Right renal cortex interstitium (tissue), 3 donors: Measurements from ENCODE around the gene IP6K1. TPM values are rescaled to one million over a fixed set of nuclear protein-coding genes. Genes with fewer than 3 reads are reported as not detected.
"Not testable (repeated sequence)": the region's sequence is repeated elsewhere in the genome, so short reads cannot be mapped to it uniquely, and the experiment has no call there.

Experiments used
- DNase-seq, 3 donors: peaks; one replicate each; pipeline ENCODE4 v3.0.0-alpha.2; 2013; ENCODE audit warnings: low read depth in 3 of 3, low spot score in 2 of 3
- polyA plus RNA-seq, 3 donors: library from polyadenylated mRNA; unstranded; fragments of 120-200 nt; gene quantifications; one replicate each; pipeline ENCODE4 v1.2.1, GENCODE V29; 2013; ENCODE audit not compliant: insufficient read length in 3 of 3

IP6K1 gene
- polyA plus RNA-seq, 3 donors, result 52.5 to 60.9 (median 55.7) TPM

DNA sequence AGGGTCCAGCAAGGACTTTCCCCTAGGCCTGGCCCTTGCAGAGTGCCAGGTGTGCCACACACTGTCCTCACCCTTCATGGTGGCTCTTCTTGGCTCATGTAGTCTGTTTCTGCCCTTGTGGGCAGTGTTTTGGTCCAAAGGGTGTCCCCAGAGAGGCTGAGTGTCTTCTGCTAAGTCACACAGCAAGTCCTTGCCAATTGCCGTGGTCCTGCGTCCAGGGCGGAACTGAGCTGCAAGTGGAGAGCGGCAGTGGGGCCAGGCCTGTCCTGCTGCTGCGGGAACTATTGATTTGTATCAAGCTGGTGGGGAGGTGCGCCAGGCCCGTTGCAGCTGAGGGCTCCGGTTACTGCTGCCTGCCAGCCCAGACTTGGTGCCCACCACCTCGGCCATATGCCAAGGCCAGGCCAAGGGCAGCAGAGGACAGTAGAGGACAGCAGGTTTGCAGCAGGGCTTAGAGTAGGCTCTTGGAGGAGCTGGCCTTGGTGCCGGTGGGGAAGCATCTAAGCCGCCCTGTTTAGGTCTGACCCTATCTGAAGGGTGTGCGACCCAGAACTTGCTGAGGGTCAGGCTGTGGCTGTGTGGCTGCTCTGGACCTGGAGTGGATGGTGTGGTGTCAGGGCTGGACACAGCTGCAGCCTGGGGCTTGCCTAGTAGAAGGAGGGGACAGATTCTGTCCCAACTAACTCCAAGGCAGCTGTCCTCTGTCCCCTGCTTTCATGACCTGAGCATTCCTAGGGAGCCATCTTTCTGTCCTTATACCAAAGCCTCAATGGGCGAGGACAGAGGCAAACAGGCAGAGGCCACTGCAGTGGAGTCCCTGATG lies 71.4 kb downstream of the IP6K1 start:
- DNase-seq, result no peak

DNA sequence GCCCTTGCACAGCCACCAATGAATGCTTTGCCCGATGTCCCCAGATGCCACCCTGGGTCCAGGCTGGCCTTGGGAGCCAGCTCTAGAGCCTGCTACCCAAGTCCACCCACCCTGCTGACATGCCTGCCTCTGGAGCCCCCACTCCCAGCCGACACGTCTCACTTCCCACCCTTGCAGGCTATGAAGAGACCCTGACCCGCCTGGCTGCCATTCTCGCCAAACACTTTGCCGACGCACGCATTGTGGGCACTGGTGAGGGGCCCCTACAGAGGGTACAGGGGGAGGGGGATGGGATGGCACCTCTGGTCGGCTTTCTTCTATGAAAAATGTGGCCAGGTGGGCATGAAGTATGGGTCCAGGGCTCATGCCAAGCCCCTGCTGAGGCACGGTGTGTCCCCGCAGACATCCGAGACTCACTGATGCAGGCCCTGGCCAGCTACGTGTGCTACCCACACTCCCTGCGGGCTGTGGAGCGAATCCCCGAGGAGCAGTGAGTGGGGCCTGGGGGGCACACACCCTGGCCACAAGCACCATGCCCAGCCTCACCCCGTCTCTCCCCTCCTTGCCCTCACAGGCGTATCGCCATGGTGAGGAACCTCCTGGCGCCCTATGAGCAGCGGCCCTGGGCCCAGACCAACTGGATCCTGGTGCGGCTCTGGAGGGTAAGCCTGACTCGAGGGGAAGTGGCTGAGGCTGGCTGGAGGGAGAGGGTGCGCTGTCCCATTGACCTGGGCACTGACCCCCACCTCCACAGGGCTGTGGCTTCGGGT lies 72.8 kb downstream of the IP6K1 start:
- DNase-seq, result no peak

DNA sequence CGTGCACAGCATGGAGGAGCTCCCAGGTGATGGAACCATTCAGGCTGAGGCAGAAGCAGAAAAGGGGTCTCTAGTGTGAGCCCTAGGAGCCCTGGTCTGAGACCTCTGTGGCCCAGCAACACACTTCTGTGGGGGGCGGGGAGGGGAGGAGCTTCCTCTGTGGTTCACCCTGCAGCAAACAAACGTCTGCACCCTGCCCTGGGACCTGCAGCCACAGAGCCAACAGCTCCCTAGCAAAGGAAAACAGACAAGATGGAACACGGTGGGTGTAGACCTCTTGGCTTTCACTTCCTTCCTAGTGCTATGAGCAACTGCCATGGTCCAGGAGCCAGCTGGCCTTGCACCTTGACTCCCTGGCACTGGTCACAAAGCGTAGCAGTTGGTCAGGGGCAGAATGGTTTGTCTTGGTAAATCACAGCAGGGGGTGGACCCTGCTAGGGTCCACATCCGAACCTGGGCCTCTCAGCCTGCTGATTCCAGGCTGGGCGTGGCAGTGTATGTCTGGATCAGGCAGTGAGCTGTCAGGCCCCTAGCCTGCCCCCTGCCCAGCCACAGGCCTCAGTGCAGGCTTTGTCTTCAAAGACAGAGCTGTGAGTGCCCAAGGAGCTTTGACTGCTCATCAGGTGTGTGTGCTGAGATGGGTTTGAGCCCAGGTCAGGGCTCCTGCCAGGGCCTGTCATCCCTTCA lies 73.6 kb downstream of the IP6K1 start:
- no peak for DNase-seq

DNA sequence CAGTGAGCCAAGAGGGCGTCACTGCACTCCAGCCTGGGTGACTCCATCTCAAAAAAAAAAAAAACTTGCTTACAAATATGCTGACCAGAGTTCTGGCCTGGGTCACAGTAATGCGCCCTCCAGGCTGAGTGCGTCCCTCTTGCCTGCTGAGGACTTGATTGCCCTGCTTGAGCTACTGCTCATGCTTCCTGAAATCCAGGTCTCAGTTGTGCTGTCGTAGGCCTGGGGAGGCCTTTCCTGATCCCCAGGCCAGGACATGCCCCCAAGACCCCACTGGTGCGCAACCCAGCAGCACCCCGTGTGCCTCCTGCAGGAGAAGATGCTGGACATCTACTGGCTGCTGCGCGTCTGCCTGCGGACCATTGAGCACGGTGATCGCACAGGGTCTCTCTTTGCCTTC lies 74.2 kb downstream of the IP6K1 start:
- DNase-seq, result no peak

DNA sequence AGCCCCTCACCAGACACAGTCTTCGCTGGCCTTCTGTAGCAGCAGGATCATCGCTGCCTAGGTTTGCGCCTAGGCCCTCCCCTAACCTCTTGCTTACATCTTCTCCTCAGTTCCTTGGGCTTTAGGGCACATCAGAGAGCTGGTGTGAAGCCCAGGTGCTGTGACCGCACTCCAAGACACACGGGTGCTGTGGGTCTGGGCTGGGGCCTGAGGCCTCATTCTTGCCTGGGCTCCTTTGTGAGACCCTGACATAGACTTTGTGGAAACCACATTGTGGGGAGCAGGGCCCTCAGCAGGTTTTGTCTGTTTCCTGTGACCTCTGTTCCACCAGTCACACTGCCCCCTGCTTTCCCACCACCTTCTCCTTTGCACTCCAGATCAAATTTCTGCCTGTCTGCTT lies 74.9 kb downstream of the IP6K1 start:
- no peak for DNase-seq

DNA sequence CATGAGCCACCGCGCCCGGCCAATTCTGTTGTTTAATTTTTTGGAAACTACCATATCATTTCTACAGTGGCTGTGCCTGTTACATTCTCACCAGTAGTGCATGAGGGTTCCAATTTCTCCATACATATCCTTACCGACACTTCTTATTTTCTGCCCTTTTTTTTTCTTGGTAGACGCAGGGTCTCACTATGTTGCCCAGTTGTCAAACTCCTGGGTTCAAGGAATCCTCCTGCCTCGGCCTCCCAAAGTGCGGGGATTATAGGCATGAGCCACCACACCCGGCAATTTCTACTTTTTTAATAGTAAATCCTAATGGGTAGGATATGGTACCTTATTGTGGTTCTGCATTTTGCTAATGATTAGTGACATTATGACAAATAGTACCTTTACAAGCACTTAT lies 76.5 kb downstream of the IP6K1 start:
- DNase-seq, result no peak

DNA sequence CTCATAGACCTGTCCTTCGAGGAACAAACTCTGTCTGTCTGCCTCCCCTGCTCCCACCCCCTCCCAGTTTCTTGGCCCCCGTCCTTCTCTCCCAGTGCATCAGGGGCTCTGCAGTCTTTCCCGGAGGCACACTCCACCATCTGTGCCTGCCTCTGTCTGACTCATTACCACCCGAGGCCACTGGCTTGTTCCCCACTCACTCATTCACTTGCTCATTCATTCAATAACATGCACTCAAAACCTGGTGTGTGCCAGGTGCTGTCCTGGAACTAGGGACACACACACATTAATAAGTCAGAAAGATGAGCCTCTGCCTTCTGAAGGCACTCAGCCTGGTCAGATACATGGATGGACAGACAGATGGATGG lies 79.2 kb downstream of the IP6K1 start:
- no peak for DNase-seq

DNA sequence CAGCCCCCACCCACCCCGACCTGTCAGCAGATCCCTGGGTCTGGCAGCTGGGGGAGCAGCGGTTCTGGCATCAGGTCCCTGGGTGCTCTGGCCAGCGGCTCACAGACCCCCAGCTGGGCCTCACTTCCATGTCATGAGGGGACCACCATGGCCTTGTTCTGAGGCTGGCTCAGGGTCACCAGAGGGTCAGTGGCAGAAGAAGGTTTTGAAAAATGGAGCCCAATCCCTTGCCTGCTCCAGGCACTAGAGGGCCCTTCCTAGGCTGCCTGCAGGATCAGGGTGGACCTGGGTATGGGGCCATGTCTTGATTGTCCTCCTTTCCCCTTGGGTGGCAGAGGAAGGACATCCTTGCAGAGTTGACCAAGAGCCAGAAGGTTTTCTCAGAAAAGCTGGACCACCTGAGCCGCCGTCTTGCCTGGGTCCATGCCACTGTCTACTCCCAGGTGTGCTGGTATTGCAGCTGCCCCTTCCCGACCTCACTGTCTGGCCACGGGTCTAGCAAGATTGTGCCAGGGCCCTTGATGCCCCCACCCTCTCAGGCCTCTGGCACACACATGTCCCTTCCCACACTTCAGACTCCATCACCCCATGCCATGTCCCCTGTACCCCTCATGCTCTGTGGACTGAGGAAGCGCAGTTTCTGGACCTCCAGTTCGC lies 79.8 kb downstream of the IP6K1 start:
- no peak for DNase-seq

DNA sequence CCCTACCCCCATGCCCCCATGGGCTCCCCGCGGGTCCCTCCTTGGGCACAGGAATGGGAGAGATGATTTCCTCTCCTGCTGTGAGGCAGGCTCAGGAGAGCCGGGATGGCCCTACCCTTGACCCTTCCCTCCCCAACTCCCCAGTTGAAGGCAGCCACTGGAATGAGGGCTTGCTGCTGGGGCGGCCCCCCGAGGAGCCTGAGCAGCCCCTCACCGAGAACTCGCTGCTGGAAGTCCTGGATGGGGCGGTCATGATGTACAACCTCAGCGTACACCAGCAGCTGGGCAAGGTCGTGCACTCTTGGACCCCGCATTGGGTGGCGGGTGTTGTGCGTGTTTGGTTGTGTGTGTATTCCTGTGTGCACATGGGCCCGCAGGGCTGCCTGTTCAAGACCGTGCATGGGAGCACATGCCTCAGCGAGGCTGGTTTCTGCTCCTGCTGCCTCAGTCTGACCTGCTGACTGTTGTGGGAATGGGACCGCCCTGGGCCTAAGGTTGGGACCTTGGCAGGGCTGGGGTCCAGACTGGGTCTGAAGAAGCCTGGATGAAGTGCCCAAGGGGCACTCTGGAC lies 80.9 kb downstream of the IP6K1 start:
- no peak for DNase-seq

DNA sequence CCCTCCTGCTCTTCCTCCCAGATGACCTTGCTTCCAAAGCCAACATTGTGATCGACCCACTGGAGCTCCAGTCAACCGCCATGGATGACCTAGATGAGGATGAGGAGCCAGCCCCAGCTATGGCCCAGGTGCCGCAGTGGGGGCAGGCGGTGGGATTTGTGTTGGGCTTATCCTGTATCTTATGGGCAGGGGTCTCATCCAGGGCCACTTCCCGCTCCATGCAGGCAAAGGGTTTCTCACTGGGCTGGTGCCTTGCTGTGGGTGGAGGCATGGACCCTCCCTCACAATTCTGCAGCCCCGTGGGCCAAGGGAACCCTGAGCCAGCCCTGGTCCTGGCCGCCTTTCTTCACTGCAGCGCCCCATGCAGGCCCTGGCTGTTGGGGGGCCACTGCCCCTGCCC lies 81.7 kb downstream of the IP6K1 start:
- DNase-seq, result no peak

DNA sequence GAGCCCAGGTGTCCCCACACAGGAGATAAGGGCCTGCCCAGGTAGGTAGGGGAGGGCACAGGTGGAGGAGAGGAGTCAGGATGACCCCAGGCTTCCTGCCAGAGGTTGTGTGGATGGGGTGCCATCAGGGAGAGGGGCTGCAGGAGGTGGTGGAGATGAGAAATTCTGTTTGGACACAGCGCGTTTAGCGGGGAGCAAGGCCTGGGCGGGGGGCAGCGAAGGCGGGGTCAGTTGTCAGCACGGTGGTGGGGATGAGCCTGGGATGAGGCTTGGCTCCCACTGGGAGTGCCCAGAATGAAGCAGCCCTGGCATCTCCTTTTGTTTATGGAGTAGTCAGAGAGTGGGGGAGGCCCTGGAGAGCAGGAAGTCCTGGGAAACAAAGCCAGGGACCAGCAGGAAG lies 82.4 kb downstream of the IP6K1 start:
- DNase-seq, result no peak

DNA sequence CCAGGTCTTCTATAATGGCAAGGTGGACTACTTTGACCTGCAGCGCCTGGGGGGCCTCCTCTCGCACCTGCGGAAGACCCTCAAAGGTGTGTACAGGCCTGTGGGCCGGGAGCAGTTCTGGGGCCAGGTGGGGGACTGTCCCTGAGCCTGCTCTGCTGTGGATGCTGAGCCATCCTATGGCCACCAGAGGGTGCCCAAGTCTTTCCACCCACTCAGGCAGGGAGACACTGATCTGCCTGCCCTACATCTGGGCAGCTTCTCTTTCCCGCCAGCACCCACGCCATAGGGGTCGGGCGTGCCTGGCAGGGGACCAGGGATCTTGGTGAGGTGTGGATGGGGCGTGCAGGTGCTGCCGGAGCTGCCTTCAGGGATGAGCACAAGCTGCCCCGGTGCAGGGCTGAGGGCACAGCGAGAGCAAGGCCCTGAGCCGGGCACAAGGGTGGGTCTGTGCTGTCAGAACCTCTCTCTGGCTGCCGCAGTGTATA lies 82.9 kb downstream of the IP6K1 start:
- DNase-seq, result no peak

DNA sequence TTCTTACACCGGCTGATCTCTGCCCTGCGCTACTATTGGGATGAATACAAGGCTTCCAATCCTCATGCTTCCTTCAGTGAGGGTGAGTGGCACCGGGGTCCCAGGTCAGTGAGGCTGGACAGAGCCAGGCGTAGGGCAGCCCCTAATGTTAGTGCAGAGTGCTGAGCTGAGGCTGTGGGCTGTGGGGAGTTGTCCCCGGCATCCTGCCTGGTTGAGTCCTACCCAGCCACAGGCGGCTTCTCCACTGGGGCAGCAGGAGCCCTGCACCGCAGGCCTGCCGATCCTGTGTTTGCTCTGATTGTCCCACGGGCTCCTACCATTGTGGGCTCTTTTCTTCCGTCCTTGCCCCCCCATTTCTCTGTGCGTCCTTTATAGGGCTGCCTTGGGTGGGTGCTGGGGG lies 83.7 kb downstream of the IP6K1 start:
- DNase-seq, result no peak

DNA sequence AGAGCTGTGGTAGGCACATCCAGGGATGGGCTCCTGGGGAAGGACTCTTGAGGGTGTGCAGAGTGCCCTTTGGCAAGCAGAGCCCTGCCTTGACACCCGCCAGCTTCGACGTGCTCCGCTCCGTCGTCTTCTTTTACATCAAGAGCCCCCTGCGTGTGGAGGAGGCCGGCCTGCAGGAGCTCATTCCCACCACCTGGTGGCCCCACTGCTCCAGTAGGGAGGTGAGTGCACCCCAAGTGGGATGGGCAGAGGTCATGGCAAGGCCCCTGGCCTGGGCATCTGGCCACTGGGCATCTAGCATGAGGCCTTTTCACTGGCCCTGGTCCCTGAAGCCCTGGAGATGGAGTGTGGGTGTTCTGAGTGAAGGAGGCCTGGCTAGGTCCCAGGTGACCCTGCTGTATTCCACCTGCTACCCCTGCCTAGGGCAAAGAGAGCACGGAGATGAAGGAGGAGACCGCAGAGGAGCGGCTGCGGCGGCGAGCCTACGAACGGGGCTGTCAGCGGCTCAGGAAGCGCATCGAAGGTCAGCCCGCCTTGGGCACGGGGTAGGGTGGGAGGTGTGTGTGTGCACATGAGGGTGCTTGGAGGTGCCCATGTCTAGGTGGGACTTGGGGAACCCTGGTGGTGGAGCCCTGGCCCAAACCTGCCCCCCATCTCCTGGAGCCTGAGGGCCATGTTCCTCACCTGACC lies 84.8 kb downstream of the IP6K1 start:
- DNase-seq, result no peak

DNA sequence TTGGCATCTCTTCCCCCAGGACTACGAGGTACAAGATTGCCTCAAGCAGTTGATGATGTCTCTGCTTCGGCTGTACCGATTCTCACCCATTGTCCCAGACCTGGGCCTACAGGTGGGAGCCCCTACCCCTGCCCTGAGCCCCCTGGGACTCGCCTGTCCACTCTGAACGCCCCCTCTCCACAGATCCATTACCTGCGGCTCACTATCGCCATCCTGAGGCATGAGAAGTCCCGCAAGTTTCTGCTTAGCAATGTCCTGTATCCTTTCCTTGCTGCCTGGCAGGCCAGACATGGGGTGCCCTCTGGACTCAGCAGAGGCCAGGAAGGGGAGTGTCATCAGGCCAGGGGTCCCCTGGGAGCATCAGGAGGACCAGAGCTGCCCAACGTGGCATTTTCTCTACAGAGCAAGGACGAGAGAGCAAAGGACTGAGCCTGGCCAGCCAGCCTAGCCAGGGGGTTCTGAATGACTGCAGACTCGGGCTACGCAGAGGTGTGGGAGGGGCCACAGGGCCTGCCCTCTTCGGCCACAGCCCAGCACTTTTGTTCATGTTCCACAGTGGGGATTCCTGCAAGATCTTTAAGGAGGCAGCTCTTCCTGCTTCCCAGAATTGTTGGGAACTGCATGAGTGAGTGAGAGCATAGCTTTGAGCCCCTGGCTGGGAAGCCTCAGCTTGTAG lies 85.8 kb downstream of the IP6K1 start:
- DNase-seq, result no peak

DNA sequence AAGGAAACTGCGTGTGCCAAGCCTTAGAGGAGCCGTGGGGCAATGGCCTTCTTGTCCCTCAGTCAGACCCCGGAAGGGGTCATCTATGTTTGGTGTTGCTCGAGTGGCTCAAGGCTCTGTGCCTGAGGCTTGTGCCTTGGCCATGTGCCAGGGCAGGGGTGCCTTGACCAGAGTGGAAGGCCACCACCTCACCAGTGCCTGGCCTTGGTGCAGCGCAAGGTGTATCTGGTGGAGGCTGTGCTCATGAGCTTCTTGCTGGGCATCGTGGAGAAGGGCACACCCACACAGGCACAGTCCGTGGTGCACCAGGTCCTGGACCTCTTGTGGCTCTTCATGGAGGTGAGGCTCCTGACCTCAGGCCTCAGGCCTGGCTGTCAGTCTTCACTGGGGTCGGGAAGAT lies 86.3 kb downstream of the IP6K1 start:
- no peak for DNase-seq

DNA sequence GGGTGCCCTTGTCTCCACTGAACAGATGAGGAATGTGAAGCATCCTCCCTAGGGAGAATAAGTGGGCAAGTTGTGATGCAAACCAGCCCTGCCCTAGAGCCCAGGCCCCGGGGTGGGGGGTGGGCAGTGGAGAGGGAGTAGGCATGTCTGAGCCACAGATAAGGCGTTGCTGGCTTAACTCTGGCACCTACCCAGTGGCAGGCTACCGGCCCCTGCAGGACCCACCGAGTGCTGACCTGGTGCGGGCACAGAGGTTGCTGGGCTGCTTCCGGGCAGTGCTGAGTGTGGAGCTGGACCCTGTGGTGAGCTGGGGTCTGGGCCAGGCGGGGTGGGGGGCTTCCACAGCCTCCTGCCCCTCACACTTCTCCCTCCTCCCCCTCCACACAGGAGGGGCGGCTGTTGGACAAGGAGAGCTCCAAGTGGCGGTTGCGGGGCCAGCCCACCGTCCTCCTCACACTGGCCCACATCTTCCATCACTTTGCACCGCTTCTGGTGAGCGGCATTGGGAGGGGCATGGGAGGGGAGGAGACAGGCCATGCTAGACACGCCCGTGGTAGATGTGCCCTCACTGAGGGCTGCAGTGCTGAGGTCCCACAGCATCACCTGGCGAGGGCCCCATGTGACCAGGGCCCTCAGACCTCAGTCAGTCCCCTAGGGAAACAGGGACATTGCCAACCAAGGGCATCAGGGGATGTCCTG lies 86.9 kb downstream of the IP6K1 start:
- DNase-seq, result no peak

DNA sequence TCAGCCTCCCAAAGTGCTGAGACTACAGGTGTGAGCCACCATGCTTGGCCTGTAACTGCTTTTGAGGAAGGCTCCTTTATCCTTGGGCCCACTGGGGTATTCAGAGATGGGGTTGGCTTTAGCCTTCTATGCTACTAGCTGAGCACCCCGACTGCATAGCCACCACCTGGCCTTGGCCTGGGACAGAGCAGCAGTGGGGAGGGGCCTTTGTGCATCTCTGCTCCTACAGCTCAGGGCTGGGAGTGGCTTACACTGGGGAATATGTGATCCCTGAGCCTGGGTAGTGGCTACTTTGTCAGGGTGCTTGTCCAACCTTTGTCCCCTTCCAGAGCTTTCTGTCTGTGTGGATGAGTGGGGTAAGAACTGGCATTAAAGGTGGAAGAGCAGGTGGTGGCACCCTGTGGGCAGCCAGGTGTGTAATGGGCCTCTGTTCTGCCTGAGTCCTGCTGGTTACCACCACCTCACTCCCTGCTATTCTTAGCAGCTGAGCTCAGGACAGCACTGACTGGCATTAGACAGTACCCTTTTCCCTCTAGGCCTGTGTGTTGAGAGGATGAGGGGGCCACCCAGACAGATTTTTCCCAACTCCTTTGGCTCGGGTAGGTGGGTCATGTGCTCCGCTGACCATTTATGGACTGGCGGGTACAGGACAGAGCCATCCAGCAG lies 90.9 kb downstream of the IP6K1 start:
- not testable (repeated sequence) for DNase-seq
